ENCODE results near the gene PLVAP.

Gene PLVAP

DNA sequence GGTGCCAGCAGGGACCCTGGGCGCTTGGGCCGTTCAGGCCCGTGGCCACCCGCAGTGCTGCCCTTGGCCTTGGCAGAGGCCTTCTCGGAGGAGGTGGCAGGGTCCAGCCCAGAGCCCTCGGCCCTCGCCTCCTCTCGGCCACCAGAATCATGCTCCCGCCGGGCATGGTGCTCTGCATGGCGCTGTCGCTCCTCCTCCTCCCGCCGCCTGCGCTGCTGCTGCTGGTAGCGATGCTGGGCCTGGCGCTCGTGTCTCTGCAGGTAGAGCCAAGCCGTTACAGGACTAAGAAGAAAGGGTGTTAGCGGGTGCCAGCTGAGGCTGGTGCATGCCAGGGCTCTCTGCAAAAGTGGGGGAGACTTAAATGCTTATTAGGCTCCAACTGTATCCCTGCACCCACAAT lies 52.0 kb downstream of the PLVAP start:
- peaks cover 35% of the 10 kb centered on the region for H3K36me3 ChIP-seq (ENCODE audit: insufficient read depth, low read length)
- no peak overlapping the region for H3K9ac ChIP-seq (ENCODE audit: low read depth, low read length)
- no peaks in the 10 kb centered on the region for H3K9me3 ChIP-seq (ENCODE audit: insufficient read depth, low read depth, low read length)
- no peak overlapping the region for H3K27ac ChIP-seq (ENCODE audit: low read depth, low read length)
- H3K4me1 ChIP-seq (ENCODE audit: insufficient read depth, low read length), result 0 out of 2 replicates have a peak, but pooled peaks cover 4% of the 10 kb centered on the region
- 97% methylated on average over 20 of the region's 20 CpGs for WGBS
- H3K27me3 ChIP-seq (ENCODE audit: insufficient read depth, low read length), result peaks cover 7% of the 10 kb centered on the region
- no peak overlapping the region for H3K4me3 ChIP-seq (ENCODE audit: low read length)

DNA sequence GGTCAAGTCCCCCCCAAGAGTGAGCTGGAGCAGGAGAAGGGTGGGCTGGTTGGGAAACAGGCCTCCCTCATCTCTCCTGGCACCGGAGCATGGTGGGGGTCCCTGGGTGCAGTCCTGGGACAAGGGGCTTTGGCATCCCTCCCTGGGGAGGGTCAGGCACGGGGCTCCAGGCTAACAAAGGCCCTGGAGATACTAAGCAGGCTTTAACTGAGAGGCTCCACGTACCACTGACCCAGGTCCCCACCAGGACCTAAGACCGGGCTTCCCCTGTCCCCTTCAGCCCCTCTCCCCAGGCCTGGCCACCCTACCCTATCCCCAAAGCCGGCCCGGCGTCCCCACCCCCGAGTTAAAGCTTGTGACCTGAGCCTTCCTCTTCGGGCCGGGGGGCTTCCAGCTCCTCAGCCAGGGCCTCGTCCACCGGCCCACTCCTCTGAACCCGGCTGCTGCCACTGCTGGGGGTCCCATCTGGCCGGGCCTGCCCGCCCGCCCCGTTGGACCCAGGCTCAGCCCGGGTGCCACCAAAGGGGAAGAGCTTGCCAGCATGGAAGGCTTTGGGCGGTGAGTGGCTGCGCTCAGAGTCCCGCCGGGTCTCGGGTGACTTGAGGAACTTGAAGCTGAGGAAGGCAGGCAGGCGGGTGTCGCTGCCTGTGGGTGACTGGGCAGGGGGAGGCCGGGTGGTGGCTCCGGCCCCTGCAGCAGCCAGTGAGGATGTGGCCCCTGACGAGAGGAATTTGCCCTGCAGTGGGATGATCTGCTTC lies 52.6 kb downstream of the PLVAP start:
- WGBS, result 94% methylated on average over 28 of the region's 28 CpGs
- Histone ChIP-seq H3K4me1 (ENCODE audit: insufficient read depth, low read length) (0 out of 2 replicates have a peak, but pooled peaks cover 4% of the 10 kb centered on the region), H3K36me3 (ENCODE audit: insufficient read depth, low read length) (peaks cover 40% of the 10 kb centered on the region), H3K4me3 (ENCODE audit: low read length) (no peak overlapping the region), H3K27me3 (ENCODE audit: insufficient read depth, low read length) (peaks cover 4% of the 10 kb centered on the region), H3K27ac (ENCODE audit: low read depth, low read length) (no peak overlapping the region), H3K9ac (ENCODE audit: low read depth, low read length) (no peak overlapping the region), H3K9me3 (ENCODE audit: insufficient read depth, low read depth, low read length) (no peaks in the 10 kb centered on the region)

DNA sequence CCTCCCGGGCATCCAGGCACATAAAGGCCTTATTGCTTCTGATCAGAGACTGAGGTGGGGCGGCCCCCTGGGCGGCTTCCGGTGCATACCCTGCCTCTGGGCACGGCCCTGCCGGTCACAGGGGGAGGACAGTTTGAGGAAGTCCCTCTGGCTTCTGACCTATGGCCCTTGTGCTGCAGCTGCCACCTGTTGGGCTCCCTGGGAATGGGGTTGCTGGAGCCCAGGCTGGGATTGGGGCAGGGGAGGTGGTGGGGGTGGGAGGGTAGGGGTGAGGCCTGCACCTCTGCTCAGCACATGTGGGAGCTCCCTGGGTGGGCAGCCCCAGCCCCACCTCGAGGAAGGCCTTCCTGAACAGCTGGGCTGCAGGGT lies 53.2 kb downstream of the PLVAP start:
- Histone ChIP-seq H3K4me1 (ENCODE audit: insufficient read depth, low read length) (0 out of 2 replicates have a peak, but pooled peaks cover 4% of the 10 kb centered on the region), H3K9me3 (ENCODE audit: insufficient read depth, low read depth, low read length) (no peaks in the 10 kb centered on the region), H3K27ac (ENCODE audit: low read depth, low read length) (no peak overlapping the region), H3K4me3 (ENCODE audit: low read length) (no peak overlapping the region), H3K9ac (ENCODE audit: low read depth, low read length) (no peak overlapping the region), H3K36me3 (ENCODE audit: insufficient read depth, low read length) (peaks cover 45% of the 10 kb centered on the region), H3K27me3 (ENCODE audit: insufficient read depth, low read length) (no peaks in the 10 kb centered on the region; the same call in 1 of the 2 replicates)
- 89% methylated on average over 7 of the region's 7 CpGs for WGBS

DNA sequence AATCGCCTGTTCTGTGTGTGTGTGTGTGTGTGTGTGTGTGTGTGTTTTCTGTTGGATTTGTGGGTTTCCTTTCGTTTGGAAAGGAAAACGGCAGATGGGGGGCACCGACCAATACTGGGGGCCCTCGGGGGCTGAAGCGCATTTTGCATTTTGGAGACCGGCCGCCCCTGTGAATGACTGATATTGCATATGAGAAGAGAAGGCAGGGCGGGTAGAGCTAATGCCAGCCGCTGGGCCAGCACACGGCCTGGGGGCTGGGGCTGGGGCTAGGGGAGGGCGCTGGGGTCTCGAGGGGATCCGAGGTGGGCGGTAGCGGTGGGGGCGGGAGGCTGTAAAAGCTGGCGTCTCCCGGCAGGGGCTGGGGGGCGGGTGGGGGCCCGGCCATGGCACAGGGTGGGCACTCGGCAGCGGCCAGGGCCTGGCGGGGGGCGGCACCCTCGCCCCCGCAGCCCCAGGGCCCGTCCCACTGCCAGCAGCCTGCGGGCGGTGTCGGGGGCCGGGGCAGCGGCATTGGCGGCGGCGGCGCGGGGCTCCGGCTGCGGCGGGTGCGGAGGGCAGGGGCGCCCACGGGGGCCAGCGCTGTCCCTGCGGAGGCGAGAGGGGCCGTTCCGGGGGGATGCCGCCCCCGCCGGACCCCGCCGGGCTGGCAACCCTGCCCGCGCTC lies 53.7 kb downstream of the PLVAP start:
- H3K9ac ChIP-seq (ENCODE audit: low read depth, low read length), result no peak overlapping the region
- no peak overlapping the region for H3K27ac ChIP-seq (ENCODE audit: low read depth, low read length)
- H3K9me3 ChIP-seq (ENCODE audit: insufficient read depth, low read depth, low read length), result no peaks in the 10 kb centered on the region
- no peaks in the 10 kb centered on the region for H3K27me3 ChIP-seq (ENCODE audit: insufficient read depth, low read length)
- WGBS, result 96% methylated on average over 56 of the region's 56 CpGs
- 0 out of 2 replicates have a peak, but pooled peaks cover 4% of the 10 kb centered on the region for H3K4me1 ChIP-seq (ENCODE audit: insufficient read depth, low read length)
- no peak overlapping the region for H3K4me3 ChIP-seq (ENCODE audit: low read length)
- H3K36me3 ChIP-seq (ENCODE audit: insufficient read depth, low read length), result peaks cover 48% of the 10 kb centered on the region

DNA sequence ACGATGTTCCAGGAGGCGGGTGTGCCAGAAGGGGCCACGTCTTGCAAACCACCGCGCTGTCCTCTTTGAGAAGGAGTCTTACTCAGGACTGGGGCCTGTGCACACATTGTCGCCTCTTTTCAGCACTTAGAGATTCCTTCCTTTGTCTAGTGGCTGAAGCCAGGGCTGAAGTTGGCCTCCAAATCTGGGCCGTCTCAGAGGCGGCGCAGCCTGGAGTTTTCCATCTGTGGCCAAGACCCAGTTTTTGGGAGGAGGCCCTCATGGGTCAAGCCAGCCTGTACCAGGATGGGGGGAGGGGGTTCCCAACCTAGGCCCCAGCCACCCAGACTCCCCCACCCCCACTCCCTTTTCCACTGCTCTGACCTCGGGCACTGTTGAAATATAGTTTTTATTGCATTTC lies 54.3 kb downstream of the PLVAP start:
- H3K36me3 ChIP-seq (ENCODE audit: insufficient read depth, low read length), result peaks cover 48% of the 10 kb centered on the region
- no peak overlapping the region for H3K4me3 ChIP-seq (ENCODE audit: low read length)
- 0 out of 2 replicates have a peak overlapping the region, but pooled peaks have one; percentile 1 for H3K27ac ChIP-seq (ENCODE audit: low read depth, low read length)
- H3K4me1 ChIP-seq (ENCODE audit: insufficient read depth, low read length), result 0 out of 2 replicates have a peak, but pooled peaks cover 4% of the 10 kb centered on the region
- 93% methylated on average over 9 of the region's 10 CpGs for WGBS
- H3K9ac ChIP-seq (ENCODE audit: low read depth, low read length), result 0 out of 2 replicates have a peak overlapping the region, but pooled peaks have one; percentile 1
- no peaks in the 10 kb centered on the region for H3K27me3 ChIP-seq (ENCODE audit: insufficient read depth, low read length)
- no peaks in the 10 kb centered on the region for H3K9me3 ChIP-seq (ENCODE audit: insufficient read depth, low read depth, low read length)

DNA sequence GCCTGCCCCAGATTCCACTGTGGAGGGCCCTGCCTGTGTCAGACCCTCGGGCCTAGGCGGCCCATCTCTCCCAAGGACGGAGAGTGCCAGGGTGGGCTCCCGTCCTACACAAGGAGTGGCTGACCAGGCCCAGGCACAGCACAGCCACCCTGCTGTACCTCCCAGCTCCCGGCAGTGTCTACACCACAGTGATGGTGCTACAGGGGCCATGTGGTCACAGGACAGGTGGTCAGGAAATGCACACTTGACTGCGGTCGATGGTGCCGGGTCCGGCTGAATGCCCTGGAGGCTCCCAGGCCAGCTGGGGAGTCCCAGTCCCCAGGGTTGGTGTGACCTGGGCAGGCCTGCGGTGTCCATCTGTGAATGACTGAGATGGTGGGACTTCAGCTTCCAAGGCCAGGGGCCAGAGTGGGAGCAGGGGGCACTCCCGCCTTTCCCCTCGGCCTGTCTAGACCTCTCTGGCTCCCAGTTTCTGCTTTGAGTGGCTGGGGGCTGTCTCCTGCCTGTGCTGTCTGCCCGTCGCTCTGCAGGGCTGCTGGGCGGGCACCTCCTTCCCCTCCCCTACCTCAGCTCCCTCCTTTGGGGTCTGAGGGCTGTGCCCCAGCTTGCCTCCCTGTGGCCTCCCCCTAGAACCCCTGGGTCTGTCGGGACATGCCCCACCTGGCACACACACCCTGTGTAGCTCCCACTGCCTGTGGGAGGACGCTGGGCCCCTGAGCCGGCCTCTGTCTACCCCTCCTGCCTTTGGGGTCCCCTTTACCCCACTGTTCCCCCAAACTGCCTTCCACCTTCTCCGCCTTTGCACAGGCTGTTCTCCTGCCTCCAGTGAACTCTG lies 55.3 kb downstream of the PLVAP start:
- 93% methylated on average over 19 of the region's 19 CpGs for WGBS
- Histone ChIP-seq H3K27me3 (ENCODE audit: insufficient read depth, low read length) (no peaks in the 10 kb centered on the region), H3K4me3 (ENCODE audit: low read length) (no peak overlapping the region), H3K36me3 (ENCODE audit: insufficient read depth, low read length) (peaks cover 48% of the 10 kb centered on the region), H3K9me3 (ENCODE audit: insufficient read depth, low read depth, low read length) (no peaks in the 10 kb centered on the region), H3K9ac (ENCODE audit: low read depth, low read length) (no peak overlapping the region), H3K4me1 (ENCODE audit: insufficient read depth, low read length) (0 out of 2 replicates have a peak, but pooled peaks cover 3% of the 10 kb centered on the region), H3K27ac (ENCODE audit: low read depth, low read length) (0 out of 2 replicates have a peak overlapping the region, but pooled peaks have one; percentile 35)

DNA sequence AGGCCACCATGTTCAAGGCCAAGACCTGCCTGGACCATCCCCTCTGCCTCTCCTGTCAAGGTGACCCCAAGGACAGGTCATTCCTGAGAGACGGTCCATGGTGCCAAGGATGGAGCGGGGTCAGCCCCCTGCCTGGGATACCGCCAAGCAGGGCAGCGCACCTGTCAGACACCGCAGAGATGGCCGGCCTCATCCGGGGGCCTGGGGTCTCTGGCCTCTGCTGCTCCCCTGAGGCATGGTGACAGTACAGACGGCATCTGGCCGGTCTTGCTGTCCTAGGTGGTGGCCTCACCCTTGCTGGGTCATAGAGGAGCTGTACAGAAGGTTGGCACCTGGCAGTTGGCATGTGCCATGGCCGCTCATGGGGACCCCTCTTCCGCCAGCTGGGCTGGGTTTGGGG lies 56.7 kb downstream of the PLVAP start:
- H3K9me3 ChIP-seq (ENCODE audit: insufficient read depth, low read depth, low read length), result no peaks in the 10 kb centered on the region
- H3K36me3 ChIP-seq (ENCODE audit: insufficient read depth, low read length), result peaks cover 50% of the 10 kb centered on the region

DNA sequence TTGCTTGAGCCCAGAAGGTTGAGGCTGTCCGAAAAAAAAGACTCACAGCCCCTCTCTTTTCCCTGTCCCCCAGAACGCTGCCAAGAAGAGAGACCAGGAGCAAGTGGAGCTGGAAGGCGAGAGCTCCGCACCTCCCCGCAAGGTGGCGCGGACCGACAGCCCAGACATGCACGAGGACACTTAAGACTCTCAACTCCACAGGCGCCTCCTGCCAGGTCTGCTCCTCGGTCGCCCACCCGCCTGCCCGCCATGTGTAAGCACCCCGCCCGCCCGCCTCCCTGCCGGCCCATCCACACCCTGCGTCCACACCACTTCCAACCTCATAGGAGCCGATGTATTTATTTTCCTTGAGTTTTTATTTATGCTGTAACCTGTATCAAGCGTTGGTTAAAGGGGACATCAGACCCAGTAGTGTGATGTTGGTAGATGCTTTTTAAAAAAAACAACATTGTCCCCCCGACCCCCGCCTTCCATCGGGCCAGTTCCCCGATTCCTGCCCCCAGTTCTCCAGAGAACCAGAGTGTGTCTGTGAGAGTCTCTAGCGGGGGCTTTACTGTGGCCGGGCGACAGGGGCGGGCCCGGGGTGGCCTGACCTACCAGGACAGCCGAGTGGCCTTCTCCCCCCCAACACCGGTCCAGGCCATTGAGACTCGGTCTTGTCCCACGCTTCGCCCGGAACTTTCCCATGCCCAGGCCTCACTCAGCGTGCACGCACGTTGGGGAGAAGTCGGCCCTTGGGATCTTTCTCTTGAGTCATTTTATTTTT lies 57.5 kb downstream of the PLVAP start:
- H3K36me3 ChIP-seq (ENCODE audit: insufficient read depth, low read length), result peaks cover 50% of the 10 kb centered on the region
- H3K27ac ChIP-seq (ENCODE audit: low read depth, low read length), result no peak overlapping the region
- no peak overlapping the region for H3K4me3 ChIP-seq (ENCODE audit: low read length)
- no peaks in the 10 kb centered on the region for H3K9me3 ChIP-seq (ENCODE audit: insufficient read depth, low read depth, low read length)
- no peak overlapping the region for H3K9ac ChIP-seq (ENCODE audit: low read depth, low read length)
- H3K27me3 ChIP-seq (ENCODE audit: insufficient read depth, low read length), result no peaks in the 10 kb centered on the region
- H3K4me1 ChIP-seq (ENCODE audit: insufficient read depth, low read length), result no peaks in the 10 kb centered on the region
- WGBS, result 95% methylated on average over 39 of the region's 40 CpGs

More for the DNA sequence above, 56.7 kb downstream of the PLVAP start:
- H3K27me3 ChIP-seq (ENCODE audit: insufficient read depth, low read length), result no peaks in the 10 kb centered on the region
- H3K9ac ChIP-seq (ENCODE audit: low read depth, low read length), result no peak overlapping the region
- no peaks in the 10 kb centered on the region for H3K4me1 ChIP-seq (ENCODE audit: insufficient read depth, low read length)
- no peak overlapping the region for H3K4me3 ChIP-seq (ENCODE audit: low read length)
- H3K27ac ChIP-seq (ENCODE audit: low read depth, low read length), result no peak overlapping the region
- 86% methylated on average over 11 of the region's 11 CpGs for WGBS

DNA sequence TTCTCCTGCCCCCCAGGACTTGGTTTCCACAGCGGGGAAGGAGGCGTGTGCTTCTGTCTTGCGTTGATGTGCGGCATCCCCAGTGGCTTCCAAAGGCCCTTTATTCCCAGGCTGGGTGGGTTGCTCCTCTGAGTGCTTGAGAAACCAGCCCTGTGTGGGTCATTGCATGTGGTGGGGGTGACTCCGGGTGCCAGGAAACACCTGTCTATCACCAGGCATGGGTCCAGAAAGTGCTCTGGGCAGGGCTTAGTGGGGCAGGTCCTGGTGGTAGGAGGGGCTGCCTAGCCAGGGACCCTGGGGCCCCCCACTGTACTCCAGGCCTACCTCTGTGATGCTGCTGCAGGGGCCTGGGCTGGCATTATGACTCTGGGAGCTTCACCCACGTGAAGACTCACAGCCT lies 58.2 kb downstream of the PLVAP start:
- WGBS, result 94% methylated on average over 6 of the region's 6 CpGs

DNA sequence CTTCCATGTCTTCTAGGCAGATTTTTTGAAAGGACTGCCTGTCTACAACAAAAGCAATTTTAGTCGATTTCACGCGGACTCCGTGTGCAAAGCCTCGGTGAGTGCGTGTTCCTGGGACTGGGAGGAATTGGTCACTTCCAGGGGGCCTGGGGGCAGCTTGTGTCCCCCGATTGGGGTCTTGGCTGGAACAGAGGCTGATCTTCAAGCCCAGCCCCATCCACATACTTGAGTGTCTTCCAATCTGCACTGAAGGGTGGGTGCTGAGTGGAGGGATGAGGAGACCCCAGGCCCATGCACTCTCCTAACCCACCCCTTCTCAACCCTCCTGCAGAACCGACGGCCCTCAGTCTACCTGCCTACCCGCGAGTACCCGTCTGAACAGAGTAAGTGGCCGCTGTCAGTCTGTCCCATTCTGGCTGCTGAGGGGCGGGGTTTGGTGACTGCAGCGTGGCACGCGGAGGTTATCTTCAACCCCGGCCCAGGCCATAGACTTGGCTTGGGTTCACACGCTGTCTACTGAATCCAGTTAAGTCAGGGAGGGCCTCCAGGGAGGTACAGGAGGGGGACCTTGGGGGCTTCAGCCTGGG lies 63.0 kb downstream of the PLVAP start:
- no peaks in the 10 kb centered on the region for H3K27me3 ChIP-seq (ENCODE audit: insufficient read depth, low read length)
- H3K9ac ChIP-seq (ENCODE audit: low read depth, low read length), result no peak overlapping the region
- no peaks in the 10 kb centered on the region for H3K9me3 ChIP-seq (ENCODE audit: insufficient read depth, low read depth, low read length)
- H3K4me1 ChIP-seq (ENCODE audit: insufficient read depth, low read length), result peaks cover 11% of the 10 kb centered on the region; the same call in 1 of the 2 replicates
- no peak overlapping the region for H3K27ac ChIP-seq (ENCODE audit: low read depth, low read length)
- H3K4me3 ChIP-seq (ENCODE audit: low read length), result no peak overlapping the region
- peaks cover 45% of the 10 kb centered on the region for H3K36me3 ChIP-seq (ENCODE audit: insufficient read depth, low read length)
- 97% methylated on average over 19 of the region's 19 CpGs for WGBS

More for the DNA sequence above, 58.2 kb downstream of the PLVAP start:
- Histone ChIP-seq H3K36me3 (ENCODE audit: insufficient read depth, low read length) (peaks cover 57% of the 10 kb centered on the region), H3K4me1 (ENCODE audit: insufficient read depth, low read length) (no peaks in the 10 kb centered on the region), H3K27ac (ENCODE audit: low read depth, low read length) (no peak overlapping the region), H3K4me3 (ENCODE audit: low read length) (no peak overlapping the region), H3K9me3 (ENCODE audit: insufficient read depth, low read depth, low read length) (no peaks in the 10 kb centered on the region), H3K27me3 (ENCODE audit: insufficient read depth, low read length) (no peaks in the 10 kb centered on the region), H3K9ac (ENCODE audit: low read depth, low read length) (no peak overlapping the region)

Data from HUES64 (cell line).